Endothelial cell of umbilical vein (primary cell): ENCODE data around the gene EGR1. TPM values are rescaled to one million over a fixed set of nuclear protein-coding genes. Genes with fewer than 3 reads are reported as not detected.

Experiments used
- BruUV-seq: library from RNA; stranded (reverse); fragments of 400-500 nt; replicated peaks from 2 replicates; lab custom pipeline; 2021; lab: Mats Ljungman, UMichigan
- CTCF ChIA-PET: fragments of 300-600, 350-600 bp; sonication (Branson Sonifier 250); formaldehyde crosslinking; loops from one replicate; lab custom pipeline; 2021; ENCODE audit warnings: antibody characterized with exemption, inconsistent platforms; lab: Charles Lee
- POLR2A ChIA-PET: fragments of 300-600, 350-600 bp; sonication (Branson Sonifier 250); formaldehyde crosslinking; loops from one replicate; lab custom pipeline; 2021; ENCODE audit warnings: antibody characterized with exemption, inconsistent platforms; lab: Charles Lee
- DNase-seq: peaks from one replicate; pipeline ENCODE4 v3.0.0-alpha.2; 2011; ENCODE audit warnings: low read depth, low spot score
- FAIRE-seq: peaks from 2 replicates; lab custom pipeline; 2011; peaks lifted over from hg19 to GRCh38; lab: Jason Lieb, UNC
- H2AFZ ChIP-seq: 2 replicates; pipeline ENCODE4 v1.6.0; 2012; ENCODE audit warnings: low read depth, low read length, control low read depth, inconsistent platforms
- H3K27ac ChIP-seq: 2 replicates; pipeline ENCODE4 v1.5.1; 2011; ENCODE audit warnings: low read depth, mild to moderate bottlenecking, control low read depth, low read length, moderate library complexity; ENCODE audit not compliant: insufficient read depth
- H3K27me3 ChIP-seq, 2 experiments: 2 replicates each; pipeline versions ENCODE4 v1.6.0 to v1.6.1; 2011; ENCODE audit warnings: low read length in 2 of 2, mixed read lengths in 1 of 2; ENCODE audit not compliant: control insufficient read depth in 2 of 2, insufficient read depth in 2 of 2
- H3K36me3 ChIP-seq, 2 experiments: 2 replicates in 1 of 2; 3 replicates in 1 of 2; pipeline ENCODE4 v1.5.1; 2011; ENCODE audit warnings: low read length in 2 of 2, mild to moderate bottlenecking in 1 of 2, moderate library complexity in 1 of 2; ENCODE audit not compliant: control insufficient read depth in 2 of 2, insufficient read depth in 2 of 2; ENCODE audit errors: extremely low read depth in 1 of 2
- H3K4me1 ChIP-seq: 3 replicates; pipeline ENCODE4 v1.5.1; 2011; ENCODE audit warnings: mild to moderate bottlenecking, low read length; ENCODE audit not compliant: control insufficient read depth, insufficient read depth; ENCODE audit errors: extremely low read depth
- H3K4me2 ChIP-seq: 2 replicates; pipeline ENCODE4 v1.6.1; 2011; ENCODE audit warnings: low read length, control low read depth, mixed read lengths; ENCODE audit not compliant: insufficient read depth
- H3K4me3 ChIP-seq, 3 experiments: fragments of 200-600 bp in 1 of 3; sonication (generic), shearing (Covaris generic) in 1 of 3; replicated peaks in 1 of 3; 2 replicates each; pipeline ENCODE4 v1.5.1; 2011 to 2016; ENCODE audit warnings: control low read depth in 3 of 3, low read length in 3 of 3, mild to moderate bottlenecking in 2 of 3, inconsistent platforms in 1 of 3, low read depth in 1 of 3, moderate library complexity in 1 of 3; ENCODE audit not compliant: insufficient read depth in 1 of 3
- H3K79me2 ChIP-seq: 2 replicates; pipeline ENCODE4 v1.6.0; 2012; ENCODE audit warnings: low read length, inconsistent platforms; ENCODE audit not compliant: control insufficient read depth, insufficient read depth
- H3K9ac ChIP-seq: replicated peaks from 2 replicates; pipeline ENCODE3; 2011; ENCODE audit warnings: low read length, control low read depth; ENCODE audit not compliant: insufficient read depth; ENCODE audit errors: extremely low read depth
- H3K9me1 ChIP-seq: replicated peaks from 3 replicates; pipeline ENCODE4 v1.6.0; 2011; ENCODE audit warnings: mild to moderate bottlenecking, low read length; ENCODE audit not compliant: control insufficient read depth, insufficient read depth; ENCODE audit errors: extremely low read depth
- H3K9me3 ChIP-seq: replicated peaks from 2 replicates; pipeline ENCODE4 v1.5.1; 2012; ENCODE audit warnings: low read length, inconsistent platforms; ENCODE audit not compliant: control insufficient read depth, insufficient read depth
- H4K20me1 ChIP-seq: replicated peaks from 2 replicates; pipeline ENCODE3; 2011; ENCODE audit warnings: mild to moderate bottlenecking, low read length; ENCODE audit not compliant: control insufficient read depth, insufficient read depth; ENCODE audit errors: extremely low read depth
- CTCF ChIP-seq, 2 donors: IDR thresholded peaks; 1 replicate in 1 of 2; 2 replicates in 1 of 2; pipeline ENCODE4 v1.5.1; 2011; ENCODE audit warnings: low read length in 2 of 2, mild to moderate bottlenecking in 2 of 2, moderate library complexity in 2 of 2, control low read depth in 1 of 2, inconsistent platforms in 1 of 2, low read depth in 1 of 2; ENCODE audit not compliant: insufficient read depth in 1 of 2; ENCODE audit errors: extremely low read depth in 1 of 2
- EZH2 ChIP-seq: IDR thresholded peaks from 2 replicates; pipeline ENCODE4 v1.6.1; 2012; ENCODE audit warnings: borderline replicate concordance, low read depth, mild to moderate bottlenecking, moderate library complexity, low read length, inconsistent platforms; ENCODE audit not compliant: severe bottlenecking
- FOS ChIP-seq: IDR thresholded peaks from 2 replicates; pipeline ENCODE4 v1.6.1; 2011; ENCODE audit warnings: mild to moderate bottlenecking, low read length, moderate library complexity, borderline replicate concordance; ENCODE audit not compliant: insufficient read depth
- GATA2 ChIP-seq: IDR thresholded peaks from 2 replicates; pipeline ENCODE4 v1.7.0; 2011; ENCODE audit warnings: low read depth, mild to moderate bottlenecking, moderate library complexity, mixed read lengths, low read length; ENCODE audit not compliant: insufficient read length, insufficient read depth
- JUN ChIP-seq: IDR thresholded peaks from 2 replicates; pipeline ENCODE4 v1.6.1; 2011; ENCODE audit warnings: borderline replicate concordance, low read depth; ENCODE audit not compliant: insufficient read length, insufficient read depth
- MYC ChIP-seq: IDR thresholded peaks from one replicate; pipeline ENCODE4 v1.6.1; 2011; ENCODE audit warnings: mild to moderate bottlenecking, low read depth, low read length
- POLR2A ChIP-seq: IDR thresholded peaks from 2 replicates; pipeline ENCODE4 v1.6.1; 2012; ENCODE audit warnings: low read depth, mild to moderate bottlenecking, control low read depth, low read length
- POLR2AphosphoS5 ChIP-seq: IDR thresholded peaks from 2 replicates; pipeline ENCODE4 v1.6.1; 2012; ENCODE audit warnings: low read depth, mild to moderate bottlenecking, control low read depth, low read length, moderate library complexity; ENCODE audit not compliant: insufficient read depth
- dilution Hi-C: fragments of 300-500 bp; cut with MboI; formaldehyde crosslinking; loops from one replicate; pipeline ENCODE4 v1.15.0; 2019; ENCODE audit warnings: low sequenced_read_pairs; ENCODE audit not compliant: extremely low pct_ligation_motif_present
- intact Hi-C: fragments of 100-400 bp; cut with micrococcal nuclease; formaldehyde crosslinking; loops from one replicate; pipeline ENCODE4 v1.10.0; 2022
- polyA plus RNA-seq, 4 experiments: library from polyadenylated mRNA; depleted of rRNA in 3 of 4; stranded (reverse) in 3 of 4; unstranded in 1 of 4; fragments of >200 nt; gene quantifications; 2 replicates each; pipeline versions ENCODE4 v1.2.1 to v1.2.3, GENCODE V29; 2011 to 2012; ENCODE audit warnings: missing spikeins in 1 of 4
- total RNA-seq: library from RNA; stranded (reverse); gene quantifications from 2 replicates; pipeline ENCODE4 v1.2.3, GENCODE V29; 2021
- TF ChIP-seq, protein P1 (sequence below): IDR thresholded peaks from 2 replicates; pipeline ENCODE4 v1.6.1; 2011; ENCODE audit not compliant: insufficient read depth, insufficient read length

Gene EGR1
- total and polyA plus RNA-seq, 2 donors (not counting 3 experiments of a cell fraction or from before 2014, with no cell fraction given), result 5.5 to 6.5 TPM

DNA sequence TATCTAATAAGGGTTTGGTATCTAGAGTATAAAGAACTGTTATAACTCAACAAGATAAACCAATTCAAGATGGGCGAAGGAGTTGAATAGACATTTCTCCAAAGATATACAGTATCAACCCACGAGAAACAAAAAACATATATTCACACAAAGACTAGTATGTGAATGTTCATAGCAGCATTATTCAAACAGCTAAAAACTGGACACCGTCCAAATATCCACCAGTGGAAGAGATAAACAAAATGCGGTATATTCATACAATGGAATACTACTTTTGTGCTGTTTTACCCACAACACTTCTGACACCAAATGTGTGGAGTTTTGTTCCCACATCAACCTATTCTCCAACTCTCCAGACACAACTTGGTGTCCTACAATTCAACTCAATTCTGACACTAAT is 33.1 kb downstream of the EGR1 start:
- DNase-seq, result peak; percentile 21
- H3K27me3 ChIP-seq, result no peaks in the 10 kb centered on the region
- dilution Hi-C loops (no loop called here), intact Hi-C loops (no loop called here)
- ChIA-PET POLR2A (no interaction called here), CTCF (interaction anchor here (0.6 to 3.0 kb wide), 3 partner anchors 16 to 49 kb away, joined by 3 to 22 read pairs (median 4); no protein-coding TSS in a partner anchor)
- no peaks in the 10 kb centered on the region for H3K79me2 ChIP-seq
- H3K9me1 ChIP-seq, result no peaks in the 10 kb centered on the region
- no peak overlapping the region for H3K4me3 ChIP-seq
- no peak for TF ChIP-seq JUN
- no peak for TF ChIP-seq POLR2AphosphoS5
- TF ChIP-seq POLR2A, result no peak
- no peak for TF ChIP-seq EZH2
- TF ChIP-seq FOS, result no peak
- no peak for TF ChIP-seq CTCF (IDR thresholded peaks at IDR 0.05; ENCODE audit: extremely low read depth in 1 of 2, insufficient read depth in 1 of 2, low read depth in 1 of 2, low read length in 2 of 2)
- no peak for TF ChIP-seq MYC
- TF ChIP-seq, protein P1, sequence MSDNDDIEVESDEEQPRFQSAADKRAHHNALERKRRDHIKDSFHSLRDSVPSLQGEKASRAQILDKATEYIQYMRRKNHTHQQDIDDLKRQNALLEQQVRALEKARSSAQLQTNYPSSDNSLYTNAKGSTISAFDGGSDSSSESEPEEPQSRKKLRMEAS, result no peak
- no peak for TF ChIP-seq GATA2
- no peak overlapping the region for H3K9ac ChIP-seq
- no peaks in the 10 kb centered on the region for H3K4me1 ChIP-seq
- no peak overlapping the region for H2AFZ ChIP-seq
- H3K4me2 ChIP-seq, result no peak overlapping the region
- BruUV-seq, result no TSS peak
- H3K27ac ChIP-seq, result no peak overlapping the region
- H4K20me1 ChIP-seq, result no peaks in the 10 kb centered on the region
- no peaks in the 10 kb centered on the region for H3K9me3 ChIP-seq
- no peaks in the 10 kb centered on the region for H3K36me3 ChIP-seq
- no peak for FAIRE-seq
